Nephron progenitor cell (in vitro differentiated cells): ENCODE data around the gene CACNA1C.

Experiments
- DNase-seq: peaks from one replicate; pipeline ENCODE4 v3.0.0; 2021
- H3K27ac Mint-ChIP-seq: 2 replicates; pipeline ENCODE4 v1.8.0; 2021; ENCODE audit warnings: mild to moderate bottlenecking, moderate library complexity, mixed read lengths
- H3K27me3 Mint-ChIP-seq: 2 replicates; pipeline ENCODE4 v1.8.0; 2021; ENCODE audit warnings: mild to moderate bottlenecking, low read depth, mixed read lengths; ENCODE audit not compliant: poor library complexity
- H3K36me3 Mint-ChIP-seq: 2 replicates; pipeline ENCODE4 v1.8.0; 2021; ENCODE audit warnings: low read depth, mixed read lengths
- H3K4me1 Mint-ChIP-seq: 2 replicates; pipeline ENCODE4 v1.8.0; 2021; ENCODE audit warnings: mixed read lengths
- H3K4me3 Mint-ChIP-seq: 2 replicates; pipeline ENCODE4 v1.8.0; 2021; ENCODE audit warnings: mild to moderate bottlenecking, moderate library complexity, mixed read lengths
- H3K9me3 Mint-ChIP-seq: 2 replicates; pipeline ENCODE4 v1.8.0; 2021; ENCODE audit warnings: mild to moderate bottlenecking, moderate library complexity, mixed read lengths
- TF ChIP-seq, protein P1 (sequence below): fragments of 200-600 bp; sonication (generic); IDR thresholded peaks from 2 replicates; pipeline ENCODE4 v1.5.0; 2021; ENCODE audit warnings: antibody characterized with exemption

Gene CACNA1C

GRCh38 chr12:2229661-2230539 lies 177.1 kb downstream of the CACNA1C start:
- Mint-ChIP-seq H3K4me1 (peaks cover 18% of the 10 kb centered on the region), H3K27ac (no peak overlapping the region), H3K36me3 (no peaks in the 10 kb centered on the region), H3K4me3 (no peak overlapping the region), H3K27me3 (peaks cover 11% of the 10 kb centered on the region), H3K9me3 (peaks cover 4% of the 10 kb centered on the region)
- TF ChIP-seq, protein P1, sequence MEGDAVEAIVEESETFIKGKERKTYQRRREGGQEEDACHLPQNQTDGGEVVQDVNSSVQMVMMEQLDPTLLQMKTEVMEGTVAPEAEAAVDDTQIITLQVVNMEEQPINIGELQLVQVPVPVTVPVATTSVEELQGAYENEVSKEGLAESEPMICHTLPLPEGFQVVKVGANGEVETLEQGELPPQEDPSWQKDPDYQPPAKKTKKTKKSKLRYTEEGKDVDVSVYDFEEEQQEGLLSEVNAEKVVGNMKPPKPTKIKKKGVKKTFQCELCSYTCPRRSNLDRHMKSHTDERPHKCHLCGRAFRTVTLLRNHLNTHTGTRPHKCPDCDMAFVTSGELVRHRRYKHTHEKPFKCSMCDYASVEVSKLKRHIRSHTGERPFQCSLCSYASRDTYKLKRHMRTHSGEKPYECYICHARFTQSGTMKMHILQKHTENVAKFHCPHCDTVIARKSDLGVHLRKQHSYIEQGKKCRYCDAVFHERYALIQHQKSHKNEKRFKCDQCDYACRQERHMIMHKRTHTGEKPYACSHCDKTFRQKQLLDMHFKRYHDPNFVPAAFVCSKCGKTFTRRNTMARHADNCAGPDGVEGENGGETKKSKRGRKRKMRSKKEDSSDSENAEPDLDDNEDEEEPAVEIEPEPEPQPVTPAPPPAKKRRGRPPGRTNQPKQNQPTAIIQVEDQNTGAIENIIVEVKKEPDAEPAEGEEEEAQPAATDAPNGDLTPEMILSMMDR: no peak
- no peak for DNase-seq

DNA sequence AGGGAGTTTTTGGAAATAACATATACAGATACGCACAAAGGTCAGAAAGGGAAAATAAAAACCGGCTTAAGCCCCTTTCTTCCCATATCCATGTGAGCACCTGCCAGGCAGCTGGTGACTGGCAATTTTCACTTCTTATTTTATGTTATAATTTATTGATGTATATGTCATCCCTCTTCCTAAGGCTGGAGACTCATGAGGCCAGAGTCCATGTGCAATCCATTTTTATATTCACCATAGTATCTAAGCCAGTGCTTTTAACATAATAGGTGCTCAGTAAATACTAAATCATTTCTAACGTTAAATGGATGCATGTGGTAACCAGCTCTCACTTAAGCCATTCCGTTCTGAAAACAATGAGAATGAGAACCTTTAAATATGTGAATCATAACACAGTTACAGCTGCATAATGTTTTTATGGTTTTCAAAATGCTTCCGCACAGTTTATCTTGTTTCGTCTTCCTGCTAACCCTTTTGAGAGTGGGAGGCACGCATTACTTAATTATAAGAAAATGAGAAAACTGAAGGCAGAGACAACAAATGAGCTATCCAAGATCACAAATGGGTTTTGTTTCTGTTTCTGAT lies 178.3 kb downstream of the CACNA1C start:
- H3K9me3 Mint-ChIP-seq: peaks cover 4% of the 10 kb centered on the region
- TF ChIP-seq, protein P1: no peak
- H3K27ac Mint-ChIP-seq: no peak overlapping the region
- H3K36me3 Mint-ChIP-seq: no peaks in the 10 kb centered on the region
- H3K4me1 Mint-ChIP-seq: peaks cover 17% of the 10 kb centered on the region
- DNase-seq: no peak
- H3K27me3 Mint-ChIP-seq: peaks cover 11% of the 10 kb centered on the region
- no peak overlapping the region for H3K4me3 Mint-ChIP-seq

GRCh38 chr12:2231956-2232355 lies 179.2 kb downstream of the CACNA1C start:
- no peak overlapping the region for H3K27ac Mint-ChIP-seq
- peaks cover 4% of the 10 kb centered on the region for H3K9me3 Mint-ChIP-seq
- TF ChIP-seq, protein P1: no peak
- H3K4me1 Mint-ChIP-seq: peaks cover 10% of the 10 kb centered on the region
- DNase-seq: no peak
- H3K27me3 Mint-ChIP-seq: peaks cover 19% of the 10 kb centered on the region
- H3K36me3 Mint-ChIP-seq: no peaks in the 10 kb centered on the region
- H3K4me3 Mint-ChIP-seq: no peak overlapping the region

DNA sequence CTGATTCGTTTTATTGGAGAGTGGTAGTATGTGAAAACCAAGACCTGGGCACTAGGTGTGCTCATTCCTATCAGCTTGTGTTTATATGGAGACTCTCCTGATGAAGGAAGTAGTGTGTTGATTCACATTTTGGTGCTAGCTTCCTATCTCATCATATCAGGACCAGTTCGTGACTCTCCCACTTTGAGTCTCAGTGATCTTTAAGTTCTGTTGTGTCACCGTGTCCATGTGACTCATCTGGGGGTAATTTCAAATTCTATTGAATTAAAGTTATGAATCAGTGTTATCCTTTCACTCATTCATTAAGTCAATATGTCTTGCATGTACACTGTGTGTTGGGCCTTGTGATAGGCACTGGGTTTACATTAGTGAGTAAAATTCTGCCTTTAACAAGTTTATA lies 180.2 kb downstream of the CACNA1C start:
- Mint-ChIP-seq H3K27me3 (peaks cover 16% of the 10 kb centered on the region), H3K36me3 (no peaks in the 10 kb centered on the region), H3K4me1 (peaks cover 7% of the 10 kb centered on the region), H3K4me3 (no peak overlapping the region), H3K27ac (no peak overlapping the region), H3K9me3 (peaks cover 4% of the 10 kb centered on the region)
- TF ChIP-seq, protein P1: no peak
- DNase-seq: no peak

- DNase-seq: no peak
- H3K27me3 Mint-ChIP-seq: peaks cover 13% of the 10 kb centered on the region
- no peaks in the 10 kb centered on the region for H3K36me3 Mint-ChIP-seq
- no peak overlapping the region for H3K27ac Mint-ChIP-seq
- H3K4me3 Mint-ChIP-seq: no peak overlapping the region
- H3K4me1 Mint-ChIP-seq: peaks cover 15% of the 10 kb centered on the region
- H3K9me3 Mint-ChIP-seq: peaks cover 4% of the 10 kb centered on the region
- TF ChIP-seq, protein P1: no peak
Measured at GRCh38 chr12:2234091-2234490, 181.3 kb downstream of the CACNA1C start.
